Measurements from ENCODE around the gene FADS6.

DNA sequence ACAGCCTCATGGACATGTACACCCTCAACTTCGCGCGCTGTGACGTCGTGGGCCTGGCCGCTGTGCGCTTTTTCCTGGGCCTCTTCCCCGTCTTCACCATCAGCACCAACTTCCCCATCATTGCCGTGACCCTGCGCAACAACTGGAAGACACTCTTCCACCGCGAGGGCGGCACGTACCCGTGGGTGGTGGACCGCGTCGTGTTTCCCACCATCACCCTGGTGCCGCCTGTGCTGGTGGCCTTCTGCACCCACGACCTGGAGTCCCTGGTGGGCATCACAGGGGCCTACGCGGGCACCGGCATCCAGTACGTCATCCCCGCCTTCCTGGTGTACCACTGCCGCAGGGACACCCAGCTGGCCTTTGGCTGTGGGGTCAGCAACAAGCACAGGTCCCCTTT lies 57.2 kb downstream of the FADS6 start:
- no peak for TF ChIP-seq EZH2 (IDR thresholded peaks at IDR 0.05; ENCODE audit: low read length)
- TF ChIP-seq, protein P1, sequence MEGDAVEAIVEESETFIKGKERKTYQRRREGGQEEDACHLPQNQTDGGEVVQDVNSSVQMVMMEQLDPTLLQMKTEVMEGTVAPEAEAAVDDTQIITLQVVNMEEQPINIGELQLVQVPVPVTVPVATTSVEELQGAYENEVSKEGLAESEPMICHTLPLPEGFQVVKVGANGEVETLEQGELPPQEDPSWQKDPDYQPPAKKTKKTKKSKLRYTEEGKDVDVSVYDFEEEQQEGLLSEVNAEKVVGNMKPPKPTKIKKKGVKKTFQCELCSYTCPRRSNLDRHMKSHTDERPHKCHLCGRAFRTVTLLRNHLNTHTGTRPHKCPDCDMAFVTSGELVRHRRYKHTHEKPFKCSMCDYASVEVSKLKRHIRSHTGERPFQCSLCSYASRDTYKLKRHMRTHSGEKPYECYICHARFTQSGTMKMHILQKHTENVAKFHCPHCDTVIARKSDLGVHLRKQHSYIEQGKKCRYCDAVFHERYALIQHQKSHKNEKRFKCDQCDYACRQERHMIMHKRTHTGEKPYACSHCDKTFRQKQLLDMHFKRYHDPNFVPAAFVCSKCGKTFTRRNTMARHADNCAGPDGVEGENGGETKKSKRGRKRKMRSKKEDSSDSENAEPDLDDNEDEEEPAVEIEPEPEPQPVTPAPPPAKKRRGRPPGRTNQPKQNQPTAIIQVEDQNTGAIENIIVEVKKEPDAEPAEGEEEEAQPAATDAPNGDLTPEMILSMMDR (optimal IDR thresholded peaks at IDR 0.05 in 1 of 3, IDR thresholded peaks at IDR 0.05 in 1 of 3, conservative IDR thresholded peaks at IDR 0.05 in 1 of 3; ENCODE audit: extremely low read depth in 1 of 3, insufficient read depth in 2 of 3, low read length in 3 of 3) = no peak

Measured in keratinocyte (primary cell).